Nephron (organoid): ENCODE results near the gene ALOX15.
"Not testable (repeated sequence)": the region's sequence is repeated elsewhere in the genome, so short reads cannot be mapped to it uniquely, and the experiment has no call there.

Source experiments
- H3K27ac Mint-ChIP-seq, 3 experiments: 2 replicates each; pipeline ENCODE4 v1.8.0; 2020; ENCODE audit warnings: mixed read lengths in 3 of 3, mild to moderate bottlenecking in 2 of 3, moderate library complexity in 1 of 3
- H3K27me3 Mint-ChIP-seq: 2 replicates; pipeline ENCODE4 v1.8.0; 2021; ENCODE audit warnings: low read depth, mild to moderate bottlenecking, moderate library complexity, mixed read lengths
- H3K36me3 Mint-ChIP-seq: 2 replicates; pipeline ENCODE4 v1.8.0; 2020; ENCODE audit warnings: low read depth, mixed read lengths
- H3K4me1 Mint-ChIP-seq: 2 replicates; pipeline ENCODE4 v1.8.0; 2020; ENCODE audit warnings: mixed read lengths
- H3K4me3 Mint-ChIP-seq, 3 experiments: 2 replicates each; pipeline ENCODE4 v1.8.0; 2020; ENCODE audit warnings: mild to moderate bottlenecking in 3 of 3, mixed read lengths in 3 of 3, moderate library complexity in 2 of 3
- H3K9me3 Mint-ChIP-seq: 2 replicates; pipeline ENCODE4 v1.8.0; 2020; ENCODE audit warnings: mixed read lengths
- TF ChIP-seq, protein P1 (sequence below), 3 experiments: fragments of 200-600 bp; sonication (generic); IDR thresholded peaks; one replicate each; pipeline ENCODE4 v1.5.0; 2021; ENCODE audit warnings: antibody characterized with exemption in 3 of 3; ENCODE audit not compliant: unreplicated experiment in 3 of 3

ALOX15 gene

DNA sequence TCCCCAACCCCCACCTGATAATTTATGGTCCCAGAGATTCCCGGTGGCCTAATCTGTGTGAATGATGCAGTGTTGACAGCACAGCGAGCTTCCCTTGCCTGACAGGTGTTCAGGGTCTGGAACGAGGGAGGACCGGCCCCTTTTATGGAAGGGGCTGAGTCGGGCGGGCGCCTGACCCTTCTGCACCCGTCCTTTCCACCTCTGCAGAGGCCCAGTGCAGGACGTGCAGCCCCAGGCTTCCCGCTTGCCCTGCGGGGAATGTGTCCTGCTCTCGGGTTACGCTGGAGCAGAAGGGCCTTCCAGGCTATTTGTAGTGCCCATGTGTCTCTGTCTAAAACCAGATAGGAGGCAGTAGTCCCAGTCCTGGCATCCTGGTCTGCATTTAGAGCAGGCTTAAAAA, 40.9 kb downstream of the ALOX15 start:
- Mint-ChIP-seq H3K27me3 (peaks cover 4% of the 10 kb centered on the region), H3K4me1 (peaks cover 70% of the 10 kb centered on the region), H3K27ac (peak overlapping the region; percentile 96 to 98 (median 97)), H3K9me3 (no peaks in the 10 kb centered on the region), H3K36me3 (peaks cover 15% of the 10 kb centered on the region), H3K4me3 (peak overlapping the region in 2 of 3 experiments; percentile 56 to 59)
- TF ChIP-seq, protein P1, sequence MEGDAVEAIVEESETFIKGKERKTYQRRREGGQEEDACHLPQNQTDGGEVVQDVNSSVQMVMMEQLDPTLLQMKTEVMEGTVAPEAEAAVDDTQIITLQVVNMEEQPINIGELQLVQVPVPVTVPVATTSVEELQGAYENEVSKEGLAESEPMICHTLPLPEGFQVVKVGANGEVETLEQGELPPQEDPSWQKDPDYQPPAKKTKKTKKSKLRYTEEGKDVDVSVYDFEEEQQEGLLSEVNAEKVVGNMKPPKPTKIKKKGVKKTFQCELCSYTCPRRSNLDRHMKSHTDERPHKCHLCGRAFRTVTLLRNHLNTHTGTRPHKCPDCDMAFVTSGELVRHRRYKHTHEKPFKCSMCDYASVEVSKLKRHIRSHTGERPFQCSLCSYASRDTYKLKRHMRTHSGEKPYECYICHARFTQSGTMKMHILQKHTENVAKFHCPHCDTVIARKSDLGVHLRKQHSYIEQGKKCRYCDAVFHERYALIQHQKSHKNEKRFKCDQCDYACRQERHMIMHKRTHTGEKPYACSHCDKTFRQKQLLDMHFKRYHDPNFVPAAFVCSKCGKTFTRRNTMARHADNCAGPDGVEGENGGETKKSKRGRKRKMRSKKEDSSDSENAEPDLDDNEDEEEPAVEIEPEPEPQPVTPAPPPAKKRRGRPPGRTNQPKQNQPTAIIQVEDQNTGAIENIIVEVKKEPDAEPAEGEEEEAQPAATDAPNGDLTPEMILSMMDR (IDR thresholded peaks at IDR 0.05; ENCODE audit: unreplicated experiment in 3 of 3), result peak in 1 of 3 experiments; percentile 15

DNA sequence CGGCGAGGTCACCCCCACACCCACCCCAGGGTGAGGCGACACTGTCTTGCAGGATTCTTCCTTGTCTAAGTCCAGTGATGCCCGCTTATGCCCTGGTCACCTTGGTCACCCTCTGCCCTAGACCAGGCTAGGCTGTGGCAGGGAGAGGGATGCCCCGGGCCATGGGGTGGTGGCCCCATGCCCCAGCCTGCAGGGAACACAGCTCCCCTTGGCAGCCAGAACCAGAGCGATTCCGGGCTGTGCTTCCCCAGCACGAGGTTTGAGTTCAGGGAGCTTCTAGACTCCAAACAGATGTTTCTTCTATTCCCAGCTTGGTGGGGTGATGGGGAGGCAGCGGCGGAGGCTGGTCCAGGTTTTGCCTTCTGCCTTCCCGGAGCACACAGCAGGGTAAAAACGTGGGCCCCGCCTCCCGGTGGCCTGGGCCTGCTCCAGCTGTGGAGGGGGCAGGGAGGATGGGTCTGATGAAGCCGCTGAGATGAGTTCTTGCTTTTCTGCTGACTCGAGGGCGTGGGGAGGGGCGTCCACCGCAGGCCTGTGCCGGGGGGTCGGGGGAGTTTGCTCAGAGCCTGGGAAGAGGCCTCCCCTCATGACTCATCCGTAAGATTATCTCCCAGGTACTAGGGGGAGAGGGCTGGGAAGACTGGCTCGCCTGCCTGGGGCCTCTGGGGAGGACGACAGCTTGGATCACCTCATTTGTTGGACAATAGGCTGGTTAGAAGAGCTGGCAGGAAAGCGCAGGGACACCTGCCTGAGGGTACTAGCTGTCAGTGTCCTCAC, 41.8 kb downstream of the ALOX15 start:
- H3K4me1 Mint-ChIP-seq, result peaks cover 62% of the 10 kb centered on the region
- H3K36me3 Mint-ChIP-seq, result peaks cover 18% of the 10 kb centered on the region

DNA sequence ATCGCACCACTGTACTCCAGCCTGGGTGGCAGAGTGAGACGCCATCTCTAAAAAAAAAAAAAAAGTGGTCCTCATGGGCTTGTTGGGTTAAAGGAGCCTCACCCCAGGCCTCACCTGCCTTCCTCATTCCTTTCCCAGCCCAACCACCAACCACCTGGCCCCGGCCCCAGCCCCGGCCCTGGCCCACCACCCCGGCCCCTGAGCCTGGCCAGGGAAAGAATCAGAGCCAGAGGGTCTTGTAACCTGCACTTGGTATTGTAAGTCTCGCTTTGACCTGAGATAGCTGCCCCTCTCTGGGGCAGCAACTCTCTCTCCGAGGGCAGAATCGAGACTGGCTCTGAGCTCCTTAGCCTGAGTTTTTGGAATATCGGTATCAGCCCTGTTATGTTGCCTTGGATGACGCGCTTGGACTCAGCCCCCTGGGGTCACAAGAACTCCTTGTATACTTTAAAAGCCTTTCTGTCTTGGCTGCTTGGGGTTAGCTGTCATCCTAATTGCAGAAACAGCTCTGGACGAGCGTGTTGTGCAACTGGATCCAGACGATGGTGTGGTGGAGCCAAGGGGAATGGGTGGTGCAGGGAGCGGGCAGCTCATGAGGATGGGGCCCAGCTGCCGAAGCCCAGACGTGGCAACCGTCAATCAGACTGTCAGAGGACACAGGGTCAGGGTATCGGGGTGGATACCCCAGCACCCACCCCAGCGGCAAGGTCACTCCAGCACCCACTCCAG, 42.5 kb downstream of the ALOX15 start:
- peaks cover 54% of the 10 kb centered on the region for H3K4me1 Mint-ChIP-seq
- peak overlapping the region; percentile 21 to 56 (median 52) for H3K4me3 Mint-ChIP-seq
- no peaks in the 10 kb centered on the region for H3K27me3 Mint-ChIP-seq
- H3K27ac Mint-ChIP-seq, result peak overlapping the region; percentile 96 to 98 (median 97)
- H3K9me3 Mint-ChIP-seq, result no peaks in the 10 kb centered on the region
- TF ChIP-seq, protein P1 (IDR thresholded peaks at IDR 0.05; ENCODE audit: unreplicated experiment in 3 of 3), result no peak
- peaks cover 14% of the 10 kb centered on the region for H3K36me3 Mint-ChIP-seq

More for the DNA sequence above, 41.8 kb downstream of the ALOX15 start:
- Mint-ChIP-seq H3K4me3 (peak overlapping the region; percentile 63 to 69 (median 66)), H3K9me3 (no peaks in the 10 kb centered on the region), H3K27me3 (peaks cover 4% of the 10 kb centered on the region), H3K27ac (peak overlapping the region; percentile 96 to 98 (median 97))
- TF ChIP-seq, protein P1 (IDR thresholded peaks at IDR 0.05; ENCODE audit: unreplicated experiment in 3 of 3), result no peak

DNA sequence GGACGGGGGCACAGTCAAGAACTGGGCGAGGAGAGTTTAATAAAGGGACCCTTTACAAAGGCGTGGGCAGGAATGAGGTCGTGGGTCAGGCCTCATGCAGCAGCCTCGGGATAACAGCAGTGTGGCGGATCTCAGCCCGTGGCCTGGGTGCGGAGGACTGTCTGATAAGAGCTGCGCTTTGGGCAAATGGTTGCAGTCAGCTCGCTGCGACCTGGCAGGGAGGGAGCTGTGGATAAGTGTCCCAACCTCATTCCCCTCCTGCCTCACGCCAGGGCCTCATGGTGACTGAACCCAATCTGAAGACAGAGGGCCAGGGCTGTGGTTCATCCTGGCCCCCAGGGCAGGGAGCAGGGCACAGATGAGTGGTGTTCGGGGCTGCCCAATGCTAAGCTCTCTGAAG, 43.5 kb downstream of the ALOX15 start:
- peaks cover 18% of the 10 kb centered on the region for H3K36me3 Mint-ChIP-seq
- no peaks in the 10 kb centered on the region for H3K9me3 Mint-ChIP-seq
- peaks cover 51% of the 10 kb centered on the region for H3K4me1 Mint-ChIP-seq
- H3K27me3 Mint-ChIP-seq, result no peaks in the 10 kb centered on the region
- H3K4me3 Mint-ChIP-seq, result no peak overlapping the region
- H3K27ac Mint-ChIP-seq, result peak overlapping the region; percentile 25 to 78 (median 64)
- TF ChIP-seq, protein P1 (IDR thresholded peaks at IDR 0.05; ENCODE audit: unreplicated experiment in 3 of 3), result no peak

DNA sequence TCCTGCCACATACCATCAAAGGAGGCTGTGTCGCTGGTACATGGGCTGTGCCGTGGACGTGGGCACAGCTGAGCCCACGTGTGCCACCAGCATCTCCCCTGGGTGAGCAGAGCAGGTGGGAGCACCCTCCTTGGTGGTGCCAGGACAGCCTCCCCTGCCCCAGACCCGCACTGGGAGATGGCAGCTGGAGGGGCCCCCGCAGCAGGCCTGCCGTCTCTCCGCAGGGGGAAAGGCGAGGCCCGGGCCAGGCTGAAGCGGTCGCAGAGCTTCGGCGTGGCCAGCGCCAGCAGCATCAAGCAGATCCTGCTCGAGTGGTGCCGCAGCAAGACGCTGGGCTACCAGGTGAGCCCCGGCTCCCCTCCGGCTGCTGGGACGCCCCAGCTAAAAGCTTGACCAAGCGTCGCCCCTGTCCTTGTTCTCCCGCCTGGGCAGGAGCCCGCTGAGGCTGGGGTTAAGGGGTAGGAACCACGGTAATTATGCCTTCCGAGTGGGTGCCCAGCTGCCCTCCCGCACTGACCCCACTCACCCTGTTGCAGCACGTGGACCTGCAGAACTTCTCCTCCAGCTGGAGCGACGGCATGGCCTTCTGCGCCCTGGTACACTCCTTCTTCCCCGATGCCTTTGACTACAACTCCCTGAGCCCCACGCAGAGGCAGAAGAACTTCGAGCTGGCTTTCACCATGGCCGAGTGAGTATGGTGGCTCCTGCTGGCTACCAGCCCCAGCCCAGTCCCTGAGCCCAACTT, 44.7 kb downstream of the ALOX15 start:
- H3K9me3 Mint-ChIP-seq, result no peaks in the 10 kb centered on the region
- H3K27me3 Mint-ChIP-seq, result no peaks in the 10 kb centered on the region
- TF ChIP-seq, protein P1 (IDR thresholded peaks at IDR 0.05; ENCODE audit: unreplicated experiment in 3 of 3), result no peak
- H3K36me3 Mint-ChIP-seq, result peaks cover 18% of the 10 kb centered on the region
- peaks cover 43% of the 10 kb centered on the region for H3K4me1 Mint-ChIP-seq
- H3K4me3 Mint-ChIP-seq, result peak overlapping the region in 1 of 3 experiments; percentile 28
- no peak overlapping the region for H3K27ac Mint-ChIP-seq

DNA sequence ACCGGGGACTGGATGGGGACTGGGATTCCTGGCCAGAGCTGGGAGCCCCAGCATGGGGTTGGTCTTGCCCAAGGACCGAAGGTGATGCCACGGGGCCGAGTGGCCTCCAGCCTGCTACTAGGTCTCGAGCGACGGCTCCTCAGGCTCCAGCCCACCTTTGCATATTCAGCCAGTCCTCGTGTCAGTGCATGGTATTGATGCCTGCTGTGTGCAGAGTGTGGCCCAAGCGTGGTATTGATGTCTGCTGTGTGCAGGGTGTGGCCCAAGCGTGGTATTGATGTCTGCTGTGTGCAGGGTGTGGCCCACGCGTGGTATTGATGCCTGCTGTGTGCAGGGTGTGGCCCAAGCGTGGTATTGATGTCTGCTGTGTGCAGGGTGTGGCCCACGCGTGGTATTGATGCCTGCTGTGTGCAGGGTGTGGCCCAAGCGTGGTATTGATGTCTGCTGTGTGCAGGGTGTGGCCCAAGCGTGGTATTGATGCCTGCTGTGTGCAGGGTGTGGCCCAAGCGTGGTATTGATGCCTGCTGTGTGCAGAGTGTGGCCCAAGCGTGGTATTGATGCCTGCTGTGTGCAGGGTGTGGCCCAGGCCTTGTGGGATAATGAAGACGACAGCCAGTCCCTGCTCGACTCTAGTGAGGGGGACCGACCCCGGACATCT, 45.7 kb downstream of the ALOX15 start:
- Mint-ChIP-seq H3K36me3 (peaks cover 17% of the 10 kb centered on the region), H3K4me1 (peaks cover 39% of the 10 kb centered on the region)
- not testable (repeated sequence) for H3K27me3 Mint-ChIP-seq, H3K27ac Mint-ChIP-seq, H3K4me3 Mint-ChIP-seq, H3K9me3 Mint-ChIP-seq
